HL-60 (cell line): ENCODE data around the gene CMC1.

Experiments used
- DNase-seq, 2 experiments: peaks; one replicate each; pipeline ENCODE4 v3.0.0-alpha.2; 2010 to 2020; ENCODE audit warnings: low read depth in 1 of 2, low spot score in 1 of 2
- H3K27ac ChIP-seq: fragments of 250-450 bp; sonication (Bioruptor Pico); replicated peaks from 2 replicates; pipeline ENCODE4 v1.5.1; 2020; ENCODE audit warnings: mild to moderate bottlenecking, moderate library complexity
- H3K27me3 ChIP-seq: fragments of 250-450 bp; sonication (Bioruptor Pico); 2 replicates; pipeline ENCODE4 v1.5.1; 2021; ENCODE audit warnings: mild to moderate bottlenecking, moderate library complexity; ENCODE audit not compliant: insufficient read depth, poor library complexity, severe bottlenecking
- H3K4me3 ChIP-seq: replicated peaks from 2 replicates; pipeline ENCODE4 v1.5.1; 2011; ENCODE audit warnings: mild to moderate bottlenecking, control low read depth, low read length; ENCODE audit not compliant: insufficient read depth
- GABPA ChIP-seq: IDR thresholded peaks from 2 replicates; pipeline ENCODE4 v1.6.1; 2012; ENCODE audit warnings: low read depth
- POLR2AphosphoS5 ChIP-seq: IDR thresholded peaks from 2 replicates; pipeline ENCODE4 v1.6.1; 2012; ENCODE audit warnings: low read depth
- SPI1 ChIP-seq: IDR thresholded peaks from 2 replicates; pipeline ENCODE4 v1.6.1; 2012; ENCODE audit warnings: low read depth, mild to moderate bottlenecking, borderline replicate concordance
- TF ChIP-seq, protein P1 (sequence below): IDR thresholded peaks from one replicate; pipeline ENCODE4 v1.5.1; 2011; ENCODE audit warnings: low read length, control low read depth, inconsistent platforms; ENCODE audit not compliant: insufficient read depth
- TF ChIP-seq, protein P2 (sequence below): IDR thresholded peaks from 2 replicates; pipeline ENCODE4 v1.6.1; 2012; ENCODE audit warnings: low read depth; ENCODE audit not compliant: insufficient replicate concordance

Gene CMC1

DNA sequence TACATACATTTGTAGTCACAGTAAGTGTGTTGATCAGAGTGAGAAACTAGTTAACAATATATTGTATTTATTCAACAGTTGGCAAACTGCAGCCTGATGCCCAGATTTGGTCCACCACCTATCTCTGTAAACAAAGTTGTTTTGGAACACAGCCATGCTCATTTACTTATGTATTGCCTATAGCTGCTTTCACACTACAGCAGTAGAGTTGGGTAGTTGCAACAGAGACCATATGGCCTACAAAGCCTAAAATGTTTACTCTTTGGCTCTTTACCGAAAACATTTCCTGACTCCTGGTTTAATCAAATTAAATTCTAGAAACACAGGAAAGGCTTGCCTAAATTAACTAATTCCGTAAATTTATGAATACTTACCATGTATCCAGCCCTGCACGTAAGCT, 39.4 kb downstream of the CMC1 start:
- no peak for DNase-seq
- H3K27ac ChIP-seq, result no peak overlapping the region
- TF ChIP-seq GABPA (no peak), POLR2AphosphoS5 (no peak), SPI1 (no peak)
- TF ChIP-seq, protein P1, sequence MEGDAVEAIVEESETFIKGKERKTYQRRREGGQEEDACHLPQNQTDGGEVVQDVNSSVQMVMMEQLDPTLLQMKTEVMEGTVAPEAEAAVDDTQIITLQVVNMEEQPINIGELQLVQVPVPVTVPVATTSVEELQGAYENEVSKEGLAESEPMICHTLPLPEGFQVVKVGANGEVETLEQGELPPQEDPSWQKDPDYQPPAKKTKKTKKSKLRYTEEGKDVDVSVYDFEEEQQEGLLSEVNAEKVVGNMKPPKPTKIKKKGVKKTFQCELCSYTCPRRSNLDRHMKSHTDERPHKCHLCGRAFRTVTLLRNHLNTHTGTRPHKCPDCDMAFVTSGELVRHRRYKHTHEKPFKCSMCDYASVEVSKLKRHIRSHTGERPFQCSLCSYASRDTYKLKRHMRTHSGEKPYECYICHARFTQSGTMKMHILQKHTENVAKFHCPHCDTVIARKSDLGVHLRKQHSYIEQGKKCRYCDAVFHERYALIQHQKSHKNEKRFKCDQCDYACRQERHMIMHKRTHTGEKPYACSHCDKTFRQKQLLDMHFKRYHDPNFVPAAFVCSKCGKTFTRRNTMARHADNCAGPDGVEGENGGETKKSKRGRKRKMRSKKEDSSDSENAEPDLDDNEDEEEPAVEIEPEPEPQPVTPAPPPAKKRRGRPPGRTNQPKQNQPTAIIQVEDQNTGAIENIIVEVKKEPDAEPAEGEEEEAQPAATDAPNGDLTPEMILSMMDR, result no peak
- TF ChIP-seq, protein P2, sequence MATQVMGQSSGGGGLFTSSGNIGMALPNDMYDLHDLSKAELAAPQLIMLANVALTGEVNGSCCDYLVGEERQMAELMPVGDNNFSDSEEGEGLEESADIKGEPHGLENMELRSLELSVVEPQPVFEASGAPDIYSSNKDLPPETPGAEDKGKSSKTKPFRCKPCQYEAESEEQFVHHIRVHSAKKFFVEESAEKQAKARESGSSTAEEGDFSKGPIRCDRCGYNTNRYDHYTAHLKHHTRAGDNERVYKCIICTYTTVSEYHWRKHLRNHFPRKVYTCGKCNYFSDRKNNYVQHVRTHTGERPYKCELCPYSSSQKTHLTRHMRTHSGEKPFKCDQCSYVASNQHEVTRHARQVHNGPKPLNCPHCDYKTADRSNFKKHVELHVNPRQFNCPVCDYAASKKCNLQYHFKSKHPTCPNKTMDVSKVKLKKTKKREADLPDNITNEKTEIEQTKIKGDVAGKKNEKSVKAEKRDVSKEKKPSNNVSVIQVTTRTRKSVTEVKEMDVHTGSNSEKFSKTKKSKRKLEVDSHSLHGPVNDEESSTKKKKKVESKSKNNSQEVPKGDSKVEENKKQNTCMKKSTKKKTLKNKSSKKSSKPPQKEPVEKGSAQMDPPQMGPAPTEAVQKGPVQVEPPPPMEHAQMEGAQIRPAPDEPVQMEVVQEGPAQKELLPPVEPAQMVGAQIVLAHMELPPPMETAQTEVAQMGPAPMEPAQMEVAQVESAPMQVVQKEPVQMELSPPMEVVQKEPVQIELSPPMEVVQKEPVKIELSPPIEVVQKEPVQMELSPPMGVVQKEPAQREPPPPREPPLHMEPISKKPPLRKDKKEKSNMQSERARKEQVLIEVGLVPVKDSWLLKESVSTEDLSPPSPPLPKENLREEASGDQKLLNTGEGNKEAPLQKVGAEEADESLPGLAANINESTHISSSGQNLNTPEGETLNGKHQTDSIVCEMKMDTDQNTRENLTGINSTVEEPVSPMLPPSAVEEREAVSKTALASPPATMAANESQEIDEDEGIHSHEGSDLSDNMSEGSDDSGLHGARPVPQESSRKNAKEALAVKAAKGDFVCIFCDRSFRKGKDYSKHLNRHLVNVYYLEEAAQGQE, result no peak
- no peak overlapping the region for H3K4me3 ChIP-seq
- no peaks in the 10 kb centered on the region for H3K27me3 ChIP-seq

DNA sequence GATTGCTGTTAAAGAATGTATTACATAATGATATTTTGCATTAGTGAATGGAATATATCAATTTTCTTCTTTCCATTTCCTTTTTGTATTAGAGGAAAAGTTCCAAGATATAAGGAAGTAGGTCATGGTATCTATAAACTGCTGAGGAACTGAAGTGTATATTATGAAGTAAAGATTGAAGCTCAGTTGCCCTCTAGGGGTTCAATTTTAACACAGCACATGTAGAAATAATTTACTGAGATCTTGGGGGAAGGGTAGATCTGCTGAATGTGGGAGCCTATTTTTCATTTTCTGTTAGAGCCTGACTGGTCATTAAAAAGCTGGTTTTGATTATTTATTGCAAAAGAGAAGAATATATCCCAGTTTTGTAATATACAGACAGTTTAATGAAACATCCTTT, 45.2 kb downstream of the CMC1 start:
- Histone ChIP-seq H3K27ac (no peak overlapping the region), H3K4me3 (no peak overlapping the region), H3K27me3 (no peaks in the 10 kb centered on the region)
- TF ChIP-seq POLR2AphosphoS5, result no peak
- no peak for TF ChIP-seq GABPA
- TF ChIP-seq, protein P1, result peak; percentile 37
- TF ChIP-seq, protein P2, result no peak
- TF ChIP-seq SPI1, result peak; percentile 54; the same call in 1 of the 2 replicates
- peak in 1 of 2 experiments; percentile 31 for DNase-seq

DNA sequence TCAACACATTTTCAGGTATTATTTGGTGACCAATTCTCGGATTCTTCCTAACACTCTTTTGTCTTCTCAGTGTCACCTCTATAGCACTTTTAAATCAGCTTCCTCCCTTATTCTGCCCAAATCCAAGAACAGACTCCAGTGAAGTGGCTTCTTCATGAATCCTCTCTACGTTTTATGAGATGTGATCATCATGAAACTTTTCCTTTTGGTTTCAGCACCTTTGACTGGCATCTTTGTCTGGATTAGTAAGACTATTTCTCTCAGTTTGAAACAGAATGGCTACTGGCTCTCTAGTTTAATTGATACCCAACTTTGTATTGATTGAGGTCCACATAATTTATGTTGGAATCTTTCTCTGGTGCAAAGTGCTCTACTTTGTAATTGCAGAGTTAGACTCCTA, 45.6 kb downstream of the CMC1 start:
- no peak for DNase-seq
- no peaks in the 10 kb centered on the region for H3K27me3 ChIP-seq
- TF ChIP-seq, protein P1, result no peak
- TF ChIP-seq, protein P2, result no peak
- TF ChIP-seq GABPA (no peak), SPI1 (no peak), POLR2AphosphoS5 (no peak)
- no peak overlapping the region for H3K4me3 ChIP-seq
- H3K27ac ChIP-seq, result no peak overlapping the region
